GM20000 (cell line): ENCODE measurements around the gene CARMIL3.

Source experiments
- DNase-seq: peaks from one replicate; pipeline ENCODE4 v3.0.0; 2012; ENCODE audit warnings: low spot score
- CTCF ChIP-seq: IDR thresholded peaks from 2 replicates; pipeline ENCODE4 v1.5.1; 2012; ENCODE audit warnings: mild to moderate bottlenecking, control low read depth; ENCODE audit errors: extremely low read depth, missing control alignments

Gene CARMIL3

GRCh38 chr14:24071836-24072430 is 20.1 kb downstream of the CARMIL3 start:
- no peak for TF ChIP-seq CTCF
- DNase-seq: no peak

GRCh38 chr14:24072436-24072835 is 20.6 kb downstream of the CARMIL3 start:
- no peak for TF ChIP-seq CTCF

DNA sequence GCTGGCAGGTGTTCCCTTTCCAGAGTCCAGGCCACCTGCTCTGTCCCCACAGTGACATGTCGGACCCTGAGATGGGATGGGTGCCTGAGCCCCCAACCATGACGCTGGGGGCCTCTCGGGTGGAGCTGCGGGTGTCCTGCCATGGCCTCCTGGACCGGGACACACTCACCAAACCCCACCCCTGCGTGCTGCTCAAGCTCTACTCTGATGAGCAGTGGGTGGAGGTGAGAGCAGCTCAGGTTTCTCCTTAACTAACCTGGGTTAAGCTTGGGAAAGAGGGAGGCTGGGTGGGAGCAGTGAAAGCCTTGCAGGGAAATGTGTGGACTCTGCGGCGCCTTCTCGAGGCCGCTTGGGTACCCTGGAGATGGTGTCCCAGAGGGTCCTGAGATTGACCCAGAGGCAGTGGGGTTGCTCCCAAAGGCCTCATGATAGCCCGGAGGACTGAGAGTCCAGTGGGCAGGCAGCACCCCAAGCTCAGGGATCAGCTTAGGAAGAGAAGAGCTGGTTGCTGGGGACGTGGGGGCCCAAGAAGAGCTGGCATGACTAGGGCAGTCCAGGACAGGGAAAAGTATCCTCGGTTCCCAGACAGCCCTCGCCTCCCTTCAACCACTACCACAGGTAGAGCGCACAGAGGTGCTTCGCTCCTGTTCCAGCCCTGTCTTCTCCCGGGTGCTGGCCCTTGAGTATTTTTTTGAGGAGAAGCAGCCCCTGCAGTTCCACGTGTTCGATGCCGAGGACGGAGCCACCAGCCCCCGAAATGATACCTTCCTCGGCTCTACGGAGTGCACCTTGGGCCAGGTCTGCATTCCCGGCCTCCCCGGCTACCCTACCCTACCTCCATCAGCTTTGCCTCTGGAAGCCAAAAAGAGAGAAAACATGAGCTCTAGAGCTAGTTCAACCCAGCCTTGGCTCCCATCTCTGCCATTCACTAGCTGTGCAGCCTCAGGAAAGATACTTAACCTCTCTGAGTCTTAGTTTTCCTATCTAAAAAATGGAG is 21.4 kb downstream of the CARMIL3 start:
- DNase-seq: no peak
- TF ChIP-seq CTCF: no peak

More at GRCh38 chr14:24072436-24072835, 20.6 kb downstream of the CARMIL3 start:
- DNase-seq: no peak

- DNase-seq: no peak
- no peak for TF ChIP-seq CTCF
Measured at GRCh38 chr14:24074625-24075484, 23.0 kb downstream of the CARMIL3 start.

DNA sequence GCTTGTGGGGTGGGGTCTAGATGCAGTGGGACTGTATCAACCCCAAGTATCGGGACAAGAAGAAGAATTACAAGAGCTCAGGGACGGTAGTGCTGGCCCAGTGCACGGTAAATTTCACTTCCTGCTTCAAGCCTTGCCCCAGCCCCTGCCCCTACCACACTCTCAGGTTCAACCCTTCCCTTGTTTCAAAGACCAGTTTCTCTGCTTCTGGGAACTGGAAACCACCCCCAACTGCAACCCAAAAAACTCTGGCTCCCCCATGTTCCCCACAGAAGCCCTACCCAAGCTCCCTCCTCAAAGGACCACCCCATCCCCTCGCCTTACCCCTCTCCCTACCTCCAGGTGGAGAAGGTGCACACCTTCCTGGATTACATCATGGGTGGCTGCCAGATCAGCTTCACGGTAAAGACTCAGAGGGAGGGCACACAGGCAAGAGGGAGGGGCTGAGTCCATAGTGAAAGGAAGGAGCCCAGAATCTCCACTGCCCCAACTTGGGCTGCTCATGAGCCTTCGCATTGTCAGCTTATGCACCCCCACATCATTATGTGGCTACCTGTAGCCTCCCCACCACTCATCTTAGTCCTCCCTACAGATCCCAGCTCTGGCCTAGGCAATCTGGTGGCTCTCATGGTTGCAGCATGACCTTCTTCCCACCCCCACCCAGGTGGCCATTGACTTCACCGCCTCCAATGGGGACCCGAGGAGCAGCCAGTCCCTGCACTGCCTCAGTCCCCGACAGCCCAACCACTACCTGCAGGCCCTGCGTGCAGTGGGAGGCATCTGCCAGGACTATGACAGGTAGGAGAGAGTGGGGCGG is 23.9 kb downstream of the CARMIL3 start:
- peak; percentile 69 for DNase-seq
- TF ChIP-seq CTCF: no peak

- TF ChIP-seq CTCF: no peak
- DNase-seq: no peak
Measured at GRCh38 chr14:24076302-24076601, 24.4 kb downstream of the CARMIL3 start.
